ENCODE data around the gene IFI6. TPM values are rescaled to one million over a fixed set of nuclear protein-coding genes. Genes with fewer than 3 reads are reported as not detected.

Gene IFI6
- total and polyA plus RNA-seq, 2 donors (not counting 1 experiment from before 2014, with no cell fraction given), result 43.7 to 68.4 TPM

- no peak for TF ChIP-seq EZH2 (IDR thresholded peaks at IDR 0.05; ENCODE audit: low read length, missing control alignments)
- no peak for TF ChIP-seq CTCF (conservative IDR thresholded peaks at IDR 0.05 in 1 of 2, IDR thresholded peaks at IDR 0.05 in 1 of 2; ENCODE audit: low read depth in 1 of 2, low read length in 2 of 2)
- Histone ChIP-seq H3K27me3 (ENCODE audit: control insufficient read depth, insufficient read depth, low read length) (no peaks in the 10 kb centered on the region), H3K4me1 (ENCODE audit: control insufficient read depth, extremely low read depth, insufficient read depth, low read length) (peaks cover 7% of the 10 kb centered on the region), H3K4me2 (ENCODE audit: extremely low read depth, insufficient read depth, low read length) (no peak overlapping the region), H4K20me1 (ENCODE audit: control insufficient read depth, extremely low read depth, insufficient read depth, low read length) (no peaks in the 10 kb centered on the region), H2AFZ (ENCODE audit: low read length) (peak overlapping the region; percentile 89), H3K9ac (ENCODE audit: insufficient read depth, low read length) (no peak overlapping the region), H3K79me2 (ENCODE audit: control insufficient read depth, insufficient read depth, low read length) (no peaks in the 10 kb centered on the region), H3K9me3 (ENCODE audit: control insufficient read depth, insufficient read depth, low read depth, low read length) (no peaks in the 10 kb centered on the region), H3K4me3 (replicated peaks in 1 of 4; ENCODE audit: control extremely low read depth in 1 of 4, insufficient read depth in 1 of 4, low read depth in 3 of 4, low read length in 4 of 4) (no peak overlapping the region), H3K36me3 (ENCODE audit: control insufficient read depth, insufficient read depth, low read length) (no peaks in the 10 kb centered on the region), H3K27ac (ENCODE audit: insufficient read depth, low read length) (no peak overlapping the region)
- no peak for DNase-seq (ENCODE audit: low read depth in 2 of 2)
These were observed 9.7 kb downstream of the IFI6 start for GRCh38 chr1:27662261-27662660.

GRCh38 chr1:27661412-27662075 lies 10.4 kb downstream of the IFI6 start:
- H3K4me3 ChIP-seq (replicated peaks in 1 of 4; ENCODE audit: control extremely low read depth in 1 of 4, insufficient read depth in 1 of 4, low read depth in 3 of 4, low read length in 4 of 4), result no peak overlapping the region
- no peaks in the 10 kb centered on the region for H3K36me3 ChIP-seq (ENCODE audit: control insufficient read depth, insufficient read depth, low read length)
- no peaks in the 10 kb centered on the region for H4K20me1 ChIP-seq (ENCODE audit: control insufficient read depth, extremely low read depth, insufficient read depth, low read length)
- no peak overlapping the region for H3K27ac ChIP-seq (ENCODE audit: insufficient read depth, low read length)
- H3K4me1 ChIP-seq (ENCODE audit: control insufficient read depth, extremely low read depth, insufficient read depth, low read length), result peaks cover 7% of the 10 kb centered on the region
- no peak overlapping the region for H3K4me2 ChIP-seq (ENCODE audit: extremely low read depth, insufficient read depth, low read length)
- DNase-seq (ENCODE audit: low read depth in 2 of 2), result no peak
- no peaks in the 10 kb centered on the region for H3K9me3 ChIP-seq (ENCODE audit: control insufficient read depth, insufficient read depth, low read depth, low read length)
- TF ChIP-seq CTCF (conservative IDR thresholded peaks at IDR 0.05 in 1 of 2, IDR thresholded peaks at IDR 0.05 in 1 of 2; ENCODE audit: low read depth in 1 of 2, low read length in 2 of 2), result no peak
- no peak for TF ChIP-seq EZH2 (IDR thresholded peaks at IDR 0.05; ENCODE audit: low read length, missing control alignments)
- H2AFZ ChIP-seq (ENCODE audit: low read length), result no peak overlapping the region
- H3K9ac ChIP-seq (ENCODE audit: insufficient read depth, low read length), result no peak overlapping the region
- H3K27me3 ChIP-seq (ENCODE audit: control insufficient read depth, insufficient read depth, low read length), result no peaks in the 10 kb centered on the region
- H3K79me2 ChIP-seq (ENCODE audit: control insufficient read depth, insufficient read depth, low read length), result no peaks in the 10 kb centered on the region

- H3K27ac ChIP-seq (ENCODE audit: insufficient read depth, low read length), result no peak overlapping the region
- H3K36me3 ChIP-seq (ENCODE audit: control insufficient read depth, insufficient read depth, low read length), result no peaks in the 10 kb centered on the region
- no peak overlapping the region for H3K4me2 ChIP-seq (ENCODE audit: extremely low read depth, insufficient read depth, low read length)
- no peaks in the 10 kb centered on the region for H3K9me3 ChIP-seq (ENCODE audit: control insufficient read depth, insufficient read depth, low read depth, low read length)
- DNase-seq (ENCODE audit: low read depth in 2 of 2), result no peak
- H3K4me1 ChIP-seq (ENCODE audit: control insufficient read depth, extremely low read depth, insufficient read depth, low read length), result peaks cover 10% of the 10 kb centered on the region
- H3K9ac ChIP-seq (ENCODE audit: insufficient read depth, low read length), result no peak overlapping the region
- H3K4me3 ChIP-seq (replicated peaks in 1 of 4; ENCODE audit: control extremely low read depth in 1 of 4, insufficient read depth in 1 of 4, low read depth in 3 of 4, low read length in 4 of 4), result peak overlapping the region in 3 of 4 experiments; percentile 1 to 49 (median 49)
- TF ChIP-seq CTCF (conservative IDR thresholded peaks at IDR 0.05 in 1 of 2, IDR thresholded peaks at IDR 0.05 in 1 of 2; ENCODE audit: low read depth in 1 of 2, low read length in 2 of 2), result no peak
- TF ChIP-seq EZH2 (IDR thresholded peaks at IDR 0.05; ENCODE audit: low read length, missing control alignments), result no peak
- peak overlapping the region; percentile 74 for H2AFZ ChIP-seq (ENCODE audit: low read length)
- H3K27me3 ChIP-seq (ENCODE audit: control insufficient read depth, insufficient read depth, low read length), result no peaks in the 10 kb centered on the region
- H4K20me1 ChIP-seq (ENCODE audit: control insufficient read depth, extremely low read depth, insufficient read depth, low read length), result no peaks in the 10 kb centered on the region
- H3K79me2 ChIP-seq (ENCODE audit: control insufficient read depth, insufficient read depth, low read length), result no peaks in the 10 kb centered on the region
These were observed 11.6 kb downstream of the IFI6 start for GRCh38 chr1:27660300-27660835.

All from fibroblast of lung (primary cell).